HG02852 (cell line): ENCODE measurements around the gene CIB4.

Source experiments
- ATAC-seq: cut with Tn5 transposase; IDR thresholded peaks from one replicate; pipeline ENCODE4 v1.9.1; 2021; ENCODE audit warnings: mild to moderate bottlenecking, moderate library complexity; ENCODE audit not compliant: unreplicated experiment

The CIB4 gene

GRCh38 chr2:26609205-26609631 lies 31.9 kb downstream of the CIB4 start:
- no peak for ATAC-seq

- no peak for ATAC-seq
These were observed 32.6 kb downstream of the CIB4 start for GRCh38 chr2:26608557-26608956.

GRCh38 chr2:26607698-26608097 lies 33.5 kb downstream of the CIB4 start:
- no peak for ATAC-seq

GRCh38 chr2:26606847-26607190 lies 34.3 kb downstream of the CIB4 start:
- no peak for ATAC-seq

GRCh38 chr2:26605999-26606846 lies 34.9 kb downstream of the CIB4 start:
- no peak for ATAC-seq

GRCh38 chr2:26605195-26605998 lies 35.8 kb downstream of the CIB4 start:
- no peak for ATAC-seq

GRCh38 chr2:26602575-26602974 lies 38.6 kb downstream of the CIB4 start:
- no peak for ATAC-seq

GRCh38 chr2:26599387-26599786 lies 41.8 kb downstream of the CIB4 start:
- no peak for ATAC-seq

- no peak for ATAC-seq
These were observed 42.2 kb downstream of the CIB4 start for GRCh38 chr2:26598996-26599373.

- no peak for ATAC-seq
These were observed 42.7 kb downstream of the CIB4 start for GRCh38 chr2:26598336-26598995.

GRCh38 chr2:26597197-26597596 lies 44.0 kb downstream of the CIB4 start:
- no peak for ATAC-seq

GRCh38 chr2:26595146-26595545 lies 46.0 kb downstream of the CIB4 start:
- ATAC-seq = no peak

- ATAC-seq = no peak
These were observed 49.3 kb downstream of the CIB4 start for GRCh38 chr2:26591619-26592505.

- ATAC-seq = no peak
These were observed 50.1 kb downstream of the CIB4 start for GRCh38 chr2:26590980-26591618.

- no peak for ATAC-seq
These were observed 50.7 kb downstream of the CIB4 start for GRCh38 chr2:26590508-26590907.

- no peak for ATAC-seq
These were observed 52.6 kb downstream of the CIB4 start for GRCh38 chr2:26588576-26588975.

- ATAC-seq = no peak
These were observed 53.2 kb downstream of the CIB4 start for GRCh38 chr2:26587994-26588393.

GRCh38 chr2:26585966-26586365 lies 55.2 kb downstream of the CIB4 start:
- no peak for ATAC-seq

- ATAC-seq = no peak
These were observed 56.1 kb downstream of the CIB4 start for GRCh38 chr2:26585100-26585499.

- no peak for ATAC-seq
These were observed 56.5 kb downstream of the CIB4 start for GRCh38 chr2:26584656-26585055.
